NCI-H128 (cell line): ENCODE results near the gene MED12.

Experiments
- DNase-seq: peaks from one replicate; lab custom pipeline; 2025; ENCODE audit not compliant: unreplicated experiment; lab: John Stamatoyannopoulos, UW

MED12 gene

GRCh38 chrX:71107245-71107644 lies 11.2 kb upstream of the MED12 start:
- no peak for DNase-seq

GRCh38 chrX:71107762-71108360 lies 10.5 kb upstream of the MED12 start:
- DNase-seq, result no peak

GRCh38 chrX:71109051-71109450 lies 9.3 kb upstream of the MED12 start:
- no peak for DNase-seq

GRCh38 chrX:71111141-71111843 lies 7.1 kb upstream of the MED12 start, which contains the start of gene IL2RG:
Gene IL2RG (minus strand): TSS chrX:71111577. CDS start chrX:71111539, 38 bp downstream.
- no peak for DNase-seq

GRCh38 chrX:71111921-71112431 lies 6.4 kb upstream of the MED12 start:
- no peak for DNase-seq

- no peak for DNase-seq
These were observed 1.0 kb upstream of the MED12 start for GRCh38 chrX:71117358-71117757.

- DNase-seq, result no peak
These were observed 664 bp downstream of the MED12 start for GRCh38 chrX:71118985-71119535.

- DNase-seq, result no peak
These were observed 9.9 kb downstream of the MED12 start for GRCh38 chrX:71128166-71128833.

GRCh38 chrX:71128915-71129765 lies 10.7 kb downstream of the MED12 start:
- peak; percentile 20 for DNase-seq

- no peak for DNase-seq
These were observed 13.1 kb downstream of the MED12 start for GRCh38 chrX:71131510-71131909.

- DNase-seq, result no peak
These were observed 22.0 kb downstream of the MED12 start for GRCh38 chrX:71140440-71140839.

GRCh38 chrX:71143508-71143907 lies 25.1 kb downstream of the MED12 start:
- DNase-seq, result no peak

- DNase-seq, result no peak
These were observed 26.3 kb downstream of the MED12 start, which contains the start of gene NLGN3 for GRCh38 chrX:71144651-71145050. Gene NLGN3 (plus strand): TSS chrX:71144841. CDS start chrX:71147750, 2,909 bp downstream.

- DNase-seq, result no peak
These were observed 29.3 kb downstream of the MED12 start for GRCh38 chrX:71147496-71148277.

- DNase-seq, result no peak
These were observed 29.9 kb downstream of the MED12 start for GRCh38 chrX:71148278-71148663.

GRCh38 chrX:71151366-71151765 lies 33.0 kb downstream of the MED12 start:
- no peak for DNase-seq

GRCh38 chrX:71154196-71154595 lies 35.8 kb downstream of the MED12 start:
- no peak for DNase-seq

GRCh38 chrX:71154641-71155040 lies 36.2 kb downstream of the MED12 start:
- DNase-seq, result no peak

- DNase-seq, result no peak
These were observed 40.2 kb downstream of the MED12 start for GRCh38 chrX:71158603-71159002.

- DNase-seq, result no peak
These were observed 40.9 kb downstream of the MED12 start for GRCh38 chrX:71159335-71159734.
